Prostate gland (tissue), 2 donors: ENCODE measurements around the gene FAM174A. TPM values are rescaled to one million over a fixed set of nuclear protein-coding genes. Genes with fewer than 3 reads are reported as not detected.

Experiments used
- DNase-seq: peaks from one replicate; pipeline ENCODE4 v3.0.0-alpha.2; 2019; ENCODE audit warnings: low spot score
- H3K27ac ChIP-seq, 2 donors: fragments of 200-600 bp; sonication (generic); 2 replicates each; pipeline ENCODE4 v1.5.1; 2017 to 2019
- H3K27me3 ChIP-seq: fragments of 200-600 bp; sonication (generic); replicated peaks from 2 replicates; pipeline ENCODE4 v1.5.1; 2019; ENCODE audit not compliant: insufficient read depth
- H3K36me3 ChIP-seq, 2 donors: fragments of 200-600 bp; sonication (generic); 1 replicate in 1 of 2; 2 replicates in 1 of 2; pipeline versions ENCODE4 v1.5.1 to v1.8.1; 2017 to 2019
- H3K4me1 ChIP-seq: fragments of 200-600 bp; sonication (generic); replicated peaks from 2 replicates; pipeline ENCODE4 v1.5.1; 2019
- H3K4me3 ChIP-seq, 2 donors: fragments of 200-600 bp; sonication (generic); 2 replicates each; pipeline ENCODE4 v1.5.1; 2017 to 2019
- H3K9me3 ChIP-seq: fragments of 200-600 bp; sonication (generic); 2 replicates; pipeline ENCODE4 v1.5.1; 2017
- CTCF ChIP-seq, 4 experiments: fragments of 200-600 bp in 2 of 4; fragments of 450-650 bp in 2 of 4; sonication (generic) in 2 of 4; IDR thresholded peaks; 1 replicate in 3 of 4; 2 replicates in 1 of 4; pipeline ENCODE4 v1.5.1; 2016 to 2019; ENCODE audit warnings: antibody characterized with exemption in 4 of 4, mild to moderate bottlenecking in 2 of 4, moderate library complexity in 2 of 4
- POLR2A ChIP-seq: fragments of 450-650 bp; IDR thresholded peaks from one replicate; pipeline ENCODE4 v1.6.1; 2016; ENCODE audit warnings: antibody characterized with exemption, mild to moderate bottlenecking
- POLR2AphosphoS5 ChIP-seq: sonication (generic); formaldehyde crosslinking; IDR thresholded peaks from one replicate; pipeline ENCODE4 v1.6.1; 2017; ENCODE audit warnings: antibody characterized with exemption
- WGBS: methylation state at CpG from one replicate; pipeline ENCODE4 v1.1.5; 2018; 5-methylcytosine and 5-hydroxymethylcytosine counted together
- intact Hi-C: fragments of 100-400 bp; cut with DNase I; formaldehyde crosslinking; loops from one replicate; pipeline ENCODE4 v1.14.2; 2022
- total RNA-seq, 2 donors: library from RNA; depleted of rRNA; stranded (reverse); fragments of >200 nt; gene quantifications; one replicate each; pipeline ENCODE4 v1.1.0, GENCODE V29; 2016

FAM174A gene
- total RNA-seq, 2 donors from 2014 or later = 41.6 to 74.5 TPM

GRCh38 chr5:100550531-100551051 lies 15.4 kb downstream of the FAM174A start:
- no peaks in the 10 kb centered on the region for H3K9me3 ChIP-seq
- WGBS = 88% methylated on average over 1 of the region's 1 CpG
- no peaks in the 10 kb centered on the region for H3K36me3 ChIP-seq
- DNase-seq = no peak
- no peak overlapping the region for H3K4me3 ChIP-seq
- H3K27ac ChIP-seq = no peak overlapping the region
- H3K4me1 ChIP-seq = no peaks in the 10 kb centered on the region
- intact Hi-C loops = no loop called here
- no peaks in the 10 kb centered on the region for H3K27me3 ChIP-seq
- TF ChIP-seq CTCF (IDR thresholded peaks at IDR 0.05) = no peak
- TF ChIP-seq POLR2A = no peak
- no peak for TF ChIP-seq POLR2AphosphoS5

- no peak overlapping the region for H3K27ac ChIP-seq
- no peaks in the 10 kb centered on the region for H3K27me3 ChIP-seq
- H3K4me3 ChIP-seq = no peak overlapping the region
- TF ChIP-seq POLR2A (no peak), POLR2AphosphoS5 (no peak), CTCF (IDR thresholded peaks at IDR 0.05) (no peak)
- no peaks in the 10 kb centered on the region for H3K36me3 ChIP-seq
- no peaks in the 10 kb centered on the region for H3K9me3 ChIP-seq
- no peak for DNase-seq
- no peaks in the 10 kb centered on the region for H3K4me1 ChIP-seq
- intact Hi-C loops = no loop called here
- 96% methylated on average over 3 of the region's 3 CpGs for WGBS
Observed at GRCh38 chr5:100551183-100551582, 16.0 kb downstream of the FAM174A start.

GRCh38 chr5:100553209-100553608 lies 18.0 kb downstream of the FAM174A start:
- TF ChIP-seq POLR2AphosphoS5 (no peak), CTCF (IDR thresholded peaks at IDR 0.05) (no peak), POLR2A (no peak)
- Histone ChIP-seq H3K4me3 (no peak overlapping the region), H3K9me3 (no peaks in the 10 kb centered on the region), H3K4me1 (no peaks in the 10 kb centered on the region), H3K36me3 (no peaks in the 10 kb centered on the region), H3K27ac (no peak overlapping the region), H3K27me3 (no peaks in the 10 kb centered on the region)
- DNase-seq = no peak
- intact Hi-C loops = no loop called here

- H3K9me3 ChIP-seq = no peaks in the 10 kb centered on the region
- no peak for DNase-seq
- no peaks in the 10 kb centered on the region for H3K27me3 ChIP-seq
- WGBS = 93% methylated on average over 1 of the region's 1 CpG
- no peak overlapping the region for H3K27ac ChIP-seq
- no peak overlapping the region for H3K4me3 ChIP-seq
- H3K4me1 ChIP-seq = no peaks in the 10 kb centered on the region
- no peaks in the 10 kb centered on the region for H3K36me3 ChIP-seq
- intact Hi-C loops = no loop called here
- TF ChIP-seq POLR2AphosphoS5 = no peak
Observed at GRCh38 chr5:100560860-100561259, 25.7 kb downstream of the FAM174A start.

GRCh38 chr5:100562821-100563220 lies 27.6 kb downstream of the FAM174A start:
- H3K9me3 ChIP-seq = no peaks in the 10 kb centered on the region
- no peak overlapping the region for H3K27ac ChIP-seq
- DNase-seq = no peak
- H3K4me1 ChIP-seq = no peaks in the 10 kb centered on the region
- no peaks in the 10 kb centered on the region for H3K27me3 ChIP-seq
- H3K4me3 ChIP-seq = no peak overlapping the region
- TF ChIP-seq CTCF (IDR thresholded peaks at IDR 0.05) (no peak), POLR2AphosphoS5 (no peak), POLR2A (no peak)
- H3K36me3 ChIP-seq = no peaks in the 10 kb centered on the region
- intact Hi-C loops = no loop called here
